ENCODE results near the gene HPX. TPM values are rescaled to one million over a fixed set of nuclear protein-coding genes. Genes with fewer than 3 reads are reported as not detected.

HPX gene
- total and polyA plus RNA-seq, 10 donors = 0.65 to 3.8 (median 1.4) TPM; not detected in 1

- peaks cover 4 to 58% (median 46%) of the 10 kb centered on the region in 6 donors for H3K4me1 ChIP-seq
- H3K4me3 ChIP-seq = peak within 1 kb of the TSS; percentile 83 to 95 (median 88)
- no peak for TF ChIP-seq POLR2A (IDR thresholded peaks at IDR 0.05)
- TF ChIP-seq POLR2AphosphoS5 (IDR thresholded peaks at IDR 0.05) = peak in 2 of 3 donors; percentile 77 to 79
- peak in 2 of 11 experiments; percentile 7 to 23 for TF ChIP-seq CTCF (IDR thresholded peaks at IDR 0.05 in 8 of 11, conservative IDR thresholded peaks at IDR 0.05 in 3 of 11)
- intact Hi-C loops (cut with DNase I; ENCODE audit: low total_unique reads) = no loop called here
- H3K27me3 ChIP-seq (replicated peaks in 1 of 7) = peaks cover 0 to 22% (median 0%) of the 10 kb centered on the region in 7 donors
- H3K9me3 ChIP-seq = no peaks in the 10 kb centered on the region
- peak; percentile 91 for DNase-seq
- 0 to 1% (median 0%) methylated on average over 24 to 75 of the region's 75 CpGs for WGBS, 5 donors
- peak within 1 kb of the TSS; percentile 87 to 92 (median 89) for H3K27ac ChIP-seq
- no peaks in the 10 kb centered on the region for H3K36me3 ChIP-seq
Observed at GRCh38 chr11:6419009-6419631, 21.7 kb downstream of the HPX start, which contains the start of gene APBB1. Gene APBB1 (minus strand): TSS chr11:6419094. CDS start chr11:6411347, 7,747 bp downstream.

GRCh38 chr11:6418557-6419008 is 22.2 kb downstream of the HPX start:
- WGBS, 5 donors = 2 to 41% (median 3%) methylated on average over 2 to 38 of the region's 38 CpGs
- H3K4me3 ChIP-seq = peak overlapping the region; percentile 83 to 95 (median 88)
- H3K27ac ChIP-seq = peak overlapping the region; percentile 87 to 92 (median 89)
- H3K36me3 ChIP-seq = no peaks in the 10 kb centered on the region
- peaks cover 4 to 58% (median 46%) of the 10 kb centered on the region in 6 donors for H3K4me1 ChIP-seq
- H3K9me3 ChIP-seq = no peaks in the 10 kb centered on the region
- TF ChIP-seq CTCF (IDR thresholded peaks at IDR 0.05 in 8 of 11, conservative IDR thresholded peaks at IDR 0.05 in 3 of 11) (no peak), POLR2A (IDR thresholded peaks at IDR 0.05) (no peak), POLR2AphosphoS5 (IDR thresholded peaks at IDR 0.05) (no peak)
- intact Hi-C loops (cut with DNase I; ENCODE audit: low total_unique reads) = no loop called here
- peaks cover 0 to 22% (median 0%) of the 10 kb centered on the region in 7 donors for H3K27me3 ChIP-seq (replicated peaks in 1 of 7)
- DNase-seq = peak; percentile 84

GRCh38 chr11:6417907-6418556 is 22.8 kb downstream of the HPX start:
- Histone ChIP-seq H3K4me3 (peak overlapping the region; percentile 83 to 95 (median 88)), H3K27me3 (replicated peaks in 1 of 7) (peaks cover 0 to 22% (median 0%) of the 10 kb centered on the region in 7 donors), H3K9me3 (no peaks in the 10 kb centered on the region), H3K4me1 (peaks cover 4 to 58% (median 46%) of the 10 kb centered on the region in 6 donors), H3K27ac (peak overlapping the region; percentile 87 to 92 (median 89)), H3K36me3 (no peaks in the 10 kb centered on the region)
- whole genome bisulfite sequencing, 5 donors = 46 to 64% (median 53%) methylated on average over 7 of the region's 7 CpGs
- DNase-seq = no peak
- intact Hi-C loops (cut with DNase I; ENCODE audit: low total_unique reads) = no loop called here
- TF ChIP-seq POLR2A (IDR thresholded peaks at IDR 0.05) (no peak), CTCF (IDR thresholded peaks at IDR 0.05 in 8 of 11, conservative IDR thresholded peaks at IDR 0.05 in 3 of 11) (no peak), POLR2AphosphoS5 (IDR thresholded peaks at IDR 0.05) (no peak)

- no peaks in the 10 kb centered on the region for H3K9me3 ChIP-seq
- WGBS, 5 donors = 76 to 92% (median 80%) methylated on average over 6 of the region's 6 CpGs
- H3K27ac ChIP-seq = no peak overlapping the region
- peaks cover 0 to 6% (median 6%) of the 10 kb centered on the region in 6 donors for H3K36me3 ChIP-seq
- TF ChIP-seq CTCF (IDR thresholded peaks at IDR 0.05 in 8 of 11, conservative IDR thresholded peaks at IDR 0.05 in 3 of 11) (no peak), POLR2AphosphoS5 (IDR thresholded peaks at IDR 0.05) (no peak), POLR2A (IDR thresholded peaks at IDR 0.05) (no peak)
- no peak for DNase-seq
- peaks cover 4 to 58% (median 46%) of the 10 kb centered on the region in 6 donors for H3K4me1 ChIP-seq
- no peak overlapping the region for H3K4me3 ChIP-seq
- H3K27me3 ChIP-seq (replicated peaks in 1 of 7) = peaks cover 0 to 18% (median 0%) of the 10 kb centered on the region in 7 donors
- intact Hi-C loops (cut with DNase I; ENCODE audit: low total_unique reads) = no loop called here
Observed at GRCh38 chr11:6415797-6416196, 25.0 kb downstream of the HPX start.
